DOHH2 (cell line): ENCODE data around the gene IRAK3.

Experiments used
- H3F3A ChIP-seq: fragments of 200-600 bp; sonication (generic), shearing (Covaris generic); 2 replicates; pipeline ENCODE4 v1.6.0; 2016; ENCODE audit warnings: antibody characterized with exemption, mild to moderate bottlenecking; ENCODE audit not compliant: control insufficient read depth, insufficient read depth
- H3K27ac ChIP-seq: fragments of 200-600 bp; sonication (generic); 2 replicates; pipeline ENCODE4 v1.5.1; 2014; ENCODE audit warnings: low read depth, mild to moderate bottlenecking, low read length, moderate library complexity
- H3K27me3 ChIP-seq: fragments of 200-600 bp; sonication (generic); 2 replicates; pipeline ENCODE4 v1.6.1; 2014; ENCODE audit warnings: mild to moderate bottlenecking, low read length, mixed read lengths; ENCODE audit not compliant: control insufficient read depth
- H3K36me3 ChIP-seq: fragments of 200-600 bp; sonication (generic); 2 replicates; pipeline ENCODE4 v1.6.1; 2014; ENCODE audit warnings: mild to moderate bottlenecking, low read length, moderate library complexity, mixed read lengths; ENCODE audit not compliant: control insufficient read depth
- H3K4me1 ChIP-seq: fragments of 200-600 bp; sonication (generic); 2 replicates; pipeline ENCODE4 v1.6.1; 2014; ENCODE audit warnings: mild to moderate bottlenecking, low read length, mixed read lengths; ENCODE audit not compliant: control insufficient read depth
- H3K4me2 ChIP-seq: fragments of 200-600 bp; sonication (generic); 2 replicates; pipeline ENCODE4 v1.6.0; 2014; ENCODE audit warnings: mild to moderate bottlenecking, low read length, moderate library complexity
- H3K4me3 ChIP-seq: fragments of 200-600 bp; sonication (generic); 2 replicates; pipeline ENCODE4 v1.5.1; 2014; ENCODE audit warnings: mild to moderate bottlenecking, low read length, mixed read lengths
- H3K79me2 ChIP-seq: fragments of 200-600 bp; sonication (generic); 2 replicates; pipeline ENCODE4 v1.6.1; 2014; ENCODE audit warnings: mild to moderate bottlenecking, low read length, mixed read lengths; ENCODE audit not compliant: control insufficient read depth
- H3K9me2 ChIP-seq: fragments of 200-600 bp; sonication (generic); replicated peaks from 2 replicates; pipeline ENCODE4 v1.6.1; 2014; ENCODE audit warnings: mild to moderate bottlenecking, low read length, mixed read lengths; ENCODE audit not compliant: control insufficient read depth
- H3K9me3 ChIP-seq: fragments of 200-600 bp; sonication (generic); 2 replicates; pipeline ENCODE4 v1.6.1; 2014; ENCODE audit warnings: antibody characterized with exemption, low read length, mixed read lengths; ENCODE audit not compliant: control insufficient read depth, insufficient read depth
- H4K20me1 ChIP-seq: fragments of 200-600 bp; sonication (generic); 2 replicates; pipeline ENCODE4 v1.6.0; 2014; ENCODE audit warnings: low read depth, mild to moderate bottlenecking, antibody characterized with exemption, low read length, moderate library complexity; ENCODE audit not compliant: control insufficient read depth, insufficient read depth
- EZH2phosphoT487 ChIP-seq: fragments of 200-600 bp; sonication (generic); IDR thresholded peaks from 2 replicates; pipeline ENCODE4 v1.6.1; 2017; ENCODE audit warnings: borderline replicate concordance, mild to moderate bottlenecking, antibody characterized with exemption, low read length, moderate library complexity, mixed read lengths
- TF ChIP-seq, protein P1 (sequence below): fragments of 200-600 bp; sonication (generic); IDR thresholded peaks from one replicate; pipeline ENCODE4 v1.5.1; 2014; ENCODE audit warnings: antibody characterized with exemption, mild to moderate bottlenecking, low read depth, low read length; ENCODE audit not compliant: poor library complexity, severe bottlenecking

Gene IRAK3

DNA sequence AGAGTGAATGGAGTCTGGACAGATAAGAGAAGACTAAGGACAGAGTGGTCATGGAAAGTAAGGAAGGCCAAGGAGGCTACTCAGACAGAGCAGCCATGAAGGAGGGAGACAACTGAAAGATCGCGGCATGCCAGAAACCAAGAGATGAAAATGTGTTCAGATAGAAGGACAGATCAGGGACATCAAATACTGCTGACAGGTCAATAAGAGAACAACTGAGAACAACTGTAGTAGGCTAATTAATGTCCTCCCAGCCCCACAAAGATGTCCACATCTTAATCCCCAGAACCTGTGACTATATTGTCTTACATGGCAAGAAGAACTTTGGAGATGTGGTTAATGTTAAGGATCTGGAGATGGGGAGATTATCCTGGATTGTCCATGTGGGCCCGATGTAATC, 98.3 kb downstream of the IRAK3 start:
- Histone ChIP-seq H3K36me3 (no peaks in the 10 kb centered on the region), H3K9me3 (no peaks in the 10 kb centered on the region), H3K4me2 (no peak overlapping the region), H3K4me1 (no peaks in the 10 kb centered on the region), H3K79me2 (no peaks in the 10 kb centered on the region), H3K4me3 (no peak overlapping the region), H3K9me2 (no peaks in the 10 kb centered on the region), H3K27ac (no peak overlapping the region), H4K20me1 (no peaks in the 10 kb centered on the region), H3K27me3 (no peaks in the 10 kb centered on the region), H3F3A (no peaks in the 10 kb centered on the region)
- TF ChIP-seq, protein P1, sequence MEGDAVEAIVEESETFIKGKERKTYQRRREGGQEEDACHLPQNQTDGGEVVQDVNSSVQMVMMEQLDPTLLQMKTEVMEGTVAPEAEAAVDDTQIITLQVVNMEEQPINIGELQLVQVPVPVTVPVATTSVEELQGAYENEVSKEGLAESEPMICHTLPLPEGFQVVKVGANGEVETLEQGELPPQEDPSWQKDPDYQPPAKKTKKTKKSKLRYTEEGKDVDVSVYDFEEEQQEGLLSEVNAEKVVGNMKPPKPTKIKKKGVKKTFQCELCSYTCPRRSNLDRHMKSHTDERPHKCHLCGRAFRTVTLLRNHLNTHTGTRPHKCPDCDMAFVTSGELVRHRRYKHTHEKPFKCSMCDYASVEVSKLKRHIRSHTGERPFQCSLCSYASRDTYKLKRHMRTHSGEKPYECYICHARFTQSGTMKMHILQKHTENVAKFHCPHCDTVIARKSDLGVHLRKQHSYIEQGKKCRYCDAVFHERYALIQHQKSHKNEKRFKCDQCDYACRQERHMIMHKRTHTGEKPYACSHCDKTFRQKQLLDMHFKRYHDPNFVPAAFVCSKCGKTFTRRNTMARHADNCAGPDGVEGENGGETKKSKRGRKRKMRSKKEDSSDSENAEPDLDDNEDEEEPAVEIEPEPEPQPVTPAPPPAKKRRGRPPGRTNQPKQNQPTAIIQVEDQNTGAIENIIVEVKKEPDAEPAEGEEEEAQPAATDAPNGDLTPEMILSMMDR, result no peak
- TF ChIP-seq EZH2phosphoT487, result no peak

DNA sequence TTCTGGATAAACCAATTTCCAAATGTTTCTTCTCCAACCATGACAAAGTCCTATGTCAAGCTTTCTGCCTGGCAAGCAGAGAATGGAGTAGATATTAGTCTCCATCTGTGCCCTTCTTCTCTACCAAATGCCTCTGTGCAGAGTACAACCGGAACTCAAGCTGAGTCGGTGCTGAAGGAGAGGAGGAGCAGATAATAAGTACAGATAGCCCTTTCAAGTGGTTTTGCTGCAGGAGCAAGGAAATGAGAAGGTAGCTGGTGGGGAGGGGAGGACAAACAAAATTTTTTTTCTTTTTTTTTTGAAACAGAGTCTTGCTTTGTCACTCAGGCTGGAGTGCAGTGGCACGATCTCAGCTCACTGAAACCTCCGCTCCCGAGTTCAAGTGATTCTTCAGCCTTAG, 99.1 kb downstream of the IRAK3 start:
- H3K4me2 ChIP-seq, result no peak overlapping the region
- H4K20me1 ChIP-seq, result no peaks in the 10 kb centered on the region
- no peak overlapping the region for H3K4me3 ChIP-seq
- H3K27ac ChIP-seq, result no peak overlapping the region
- H3K9me3 ChIP-seq, result no peaks in the 10 kb centered on the region
- no peaks in the 10 kb centered on the region for H3K79me2 ChIP-seq
- no peaks in the 10 kb centered on the region for H3F3A ChIP-seq
- TF ChIP-seq, protein P1, result no peak
- TF ChIP-seq EZH2phosphoT487, result no peak
- H3K36me3 ChIP-seq, result no peaks in the 10 kb centered on the region
- no peaks in the 10 kb centered on the region for H3K4me1 ChIP-seq
- H3K27me3 ChIP-seq, result no peaks in the 10 kb centered on the region
- H3K9me2 ChIP-seq, result no peaks in the 10 kb centered on the region

DNA sequence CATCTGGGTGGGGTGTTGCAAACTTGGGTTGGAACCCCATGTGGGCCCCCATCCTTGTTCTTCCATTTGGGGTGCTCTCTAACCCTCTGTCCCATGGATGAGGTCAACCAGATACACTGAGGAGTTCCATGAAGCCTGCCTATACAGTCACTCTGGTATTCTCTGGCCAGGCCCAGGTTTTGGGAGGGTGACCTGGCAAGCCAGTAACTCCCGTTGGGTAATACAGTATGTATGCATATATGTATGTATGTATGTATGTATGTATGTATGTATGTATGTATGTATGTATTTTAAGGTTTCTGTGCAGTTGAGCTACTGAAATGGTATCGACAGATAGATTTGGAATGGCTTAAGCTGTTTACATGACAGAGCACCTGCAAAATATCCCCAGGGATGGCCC, 100.5 kb downstream of the IRAK3 start:
- Histone ChIP-seq H3K4me2 (no peak overlapping the region), H3K9me2 (no peaks in the 10 kb centered on the region), H3K36me3 (no peaks in the 10 kb centered on the region), H3K79me2 (no peaks in the 10 kb centered on the region), H3K4me1 (no peaks in the 10 kb centered on the region), H4K20me1 (no peaks in the 10 kb centered on the region), H3K27me3 (no peaks in the 10 kb centered on the region), H3K27ac (no peak overlapping the region), H3F3A (no peaks in the 10 kb centered on the region), H3K9me3 (no peaks in the 10 kb centered on the region), H3K4me3 (no peak overlapping the region)
- TF ChIP-seq, protein P1, result no peak
- no peak for TF ChIP-seq EZH2phosphoT487
